Measurements from ENCODE around the gene PTPRM.

DNA sequence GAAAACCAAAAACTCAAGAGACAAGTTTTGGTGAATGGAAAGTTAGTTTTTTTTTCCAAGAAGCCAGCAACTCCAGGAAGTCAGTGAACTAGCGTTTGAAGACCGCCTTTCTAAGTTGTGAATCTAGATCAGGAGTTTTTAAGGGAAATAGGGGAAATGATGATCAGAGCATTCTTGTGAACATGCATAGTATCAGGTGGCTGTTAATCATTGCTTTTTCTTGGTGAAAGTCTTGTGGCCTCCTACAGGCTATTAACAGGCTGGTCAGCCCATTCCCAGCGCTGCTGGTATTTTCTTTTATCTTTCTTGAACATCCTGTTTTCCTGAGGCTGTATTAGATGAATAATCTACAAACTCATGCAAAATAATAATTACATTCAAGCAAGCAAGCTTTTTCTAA, 155.8 kb downstream of the PTPRM start:
- TF ChIP-seq EP300 (IDR thresholded peaks at IDR 0.05) (no peak), CTCF (IDR thresholded peaks at IDR 0.05) (no peak), POLR2A (IDR thresholded peaks at IDR 0.05) (no peak)

All from gastroesophageal sphincter (tissue), 3 donors.